HepG2 (cell line): ENCODE measurements around the gene MICB. TPM values are rescaled to one million over a fixed set of nuclear protein-coding genes. Genes with fewer than 3 reads are reported as not detected.

ENCODE experiments used
- MTA1 ChIP-seq: sonication (generic); formaldehyde crosslinking; IDR thresholded peaks from 2 replicates; pipeline ENCODE4 v1.4.0; 2020; ENCODE audit warnings: missing genetic modification reagents, mild to moderate bottlenecking, borderline replicate concordance
- NFYB ChIP-seq: sonication (generic); formaldehyde crosslinking; IDR thresholded peaks from 2 replicates; pipeline ENCODE4 v1.4.0; 2020; ENCODE audit warnings: missing genetic modification reagents
- NR2F1 ChIP-seq, 2 experiments: fragments of 450-650 bp in 1 of 2; formaldehyde crosslinking in 1 of 2; IDR thresholded peaks; 2 replicates each; pipeline versions ENCODE4 v1.5.0 to v1.6.1; 2016 to 2020; ENCODE audit warnings: mild to moderate bottlenecking in 1 of 2, missing compliant biosample characterization in 1 of 2, missing genetic modification reagents in 1 of 2, moderate library complexity in 1 of 2
- POLR2AphosphoS2 ChIP-seq: IDR thresholded peaks from 2 replicates; pipeline ENCODE4 v1.6.1; 2011; ENCODE audit warnings: low read depth, low read length, improper control_type of control experiment
- REPIN1 ChIP-seq: sonication (generic); formaldehyde crosslinking; IDR thresholded peaks from 2 replicates; pipeline ENCODE4 v1.8.0; 2022; ENCODE audit warnings: missing genetic modification reagents, low read depth, mild to moderate bottlenecking, borderline replicate concordance
- ZIK1 ChIP-seq: sonication (generic); formaldehyde crosslinking; IDR thresholded peaks from 2 replicates; pipeline ENCODE4 v1.5.0; 2020; ENCODE audit warnings: mild to moderate bottlenecking, low read depth, missing genetic modification reagents, borderline replicate concordance
- ZNF180 ChIP-seq: sonication (generic); formaldehyde crosslinking; IDR thresholded peaks from 2 replicates; pipeline ENCODE4 v1.4.0; 2020; ENCODE audit warnings: low read depth, missing genetic modification reagents, borderline replicate concordance
- ZNF205 ChIP-seq: IDR thresholded peaks from 2 replicates; pipeline ENCODE4 v1.6.1; 2018; ENCODE audit warnings: missing biosample characterization, missing genetic modification reagents
- ZNF282 ChIP-seq: fragments of 450-650 bp; IDR thresholded peaks from 2 replicates; pipeline ENCODE4 v1.6.1; 2018; ENCODE audit not compliant: partially characterized antibody
- ZNF550 ChIP-seq: sonication (generic); formaldehyde crosslinking; IDR thresholded peaks from 2 replicates; pipeline ENCODE4 v1.4.0; 2020; ENCODE audit warnings: mild to moderate bottlenecking, missing genetic modification reagents, borderline replicate concordance
- ZNF670 ChIP-seq: sonication (generic); formaldehyde crosslinking; IDR thresholded peaks from 2 replicates; pipeline ENCODE4 v1.8.0; 2022; ENCODE audit warnings: mild to moderate bottlenecking, missing genetic modification reagents, borderline replicate concordance
- polyA plus RNA-seq, 8 experiments: library from polyadenylated mRNA; depleted of rRNA in 3 of 8; stranded (reverse) in 7 of 8; unstranded in 1 of 8; fragments of >200 nt; fragmentation: Illumina TruSeq in 4 of 8; extraction: Trizol in 4 of 8; gene quantifications; 2 replicates each; pipeline versions ENCODE4 v1.2.1 to v1.2.3, GENCODE V29; 2011 to 2016; ENCODE audit warnings: low read depth in 4 of 8, missing spikeins in 1 of 8, mixed read lengths in 1 of 8; ENCODE audit not compliant: insufficient read depth in 1 of 8
- total RNA-seq, 5 experiments: library from RNA; depleted of rRNA; stranded (reverse); fragments of >200 nt; fragmentation: Illumina TruSeq; extraction: Trizol; gene quantifications; 2 replicates each; pipeline ENCODE4 v1.2.3, GENCODE V29; 2016; ENCODE audit warnings: low read depth in 1 of 5
- TF ChIP-seq, protein P1 (sequence below): sonication (generic); formaldehyde crosslinking; IDR thresholded peaks from 2 replicates; pipeline ENCODE4 v1.5.0; 2020; ENCODE audit warnings: mild to moderate bottlenecking, missing genetic modification reagents, borderline replicate concordance
- TF ChIP-seq, protein P2 (sequence below): sonication (generic); formaldehyde crosslinking; IDR thresholded peaks from 2 replicates; pipeline ENCODE4 v1.8.1; 2022; ENCODE audit warnings: low read depth, mild to moderate bottlenecking, missing genetic modification reagents
- TF ChIP-seq, protein P3 (sequence below): sonication (generic); formaldehyde crosslinking; IDR thresholded peaks from 2 replicates; pipeline ENCODE4 v1.5.1; 2020; ENCODE audit warnings: missing genetic modification reagents, mild to moderate bottlenecking, borderline replicate concordance
- TF ChIP-seq, protein P4 (sequence below): sonication (generic); formaldehyde crosslinking; IDR thresholded peaks from 2 replicates; pipeline ENCODE4 v1.8.0; 2022; ENCODE audit warnings: mild to moderate bottlenecking, missing genetic modification reagents, moderate library complexity

The MICB gene
- total and polyA plus RNA-seq, 2 of the 13 experiments (the other 11 are each of a cell fraction or from before 2014, with no cell fraction given): 12.5 to 12.8 TPM

DNA sequence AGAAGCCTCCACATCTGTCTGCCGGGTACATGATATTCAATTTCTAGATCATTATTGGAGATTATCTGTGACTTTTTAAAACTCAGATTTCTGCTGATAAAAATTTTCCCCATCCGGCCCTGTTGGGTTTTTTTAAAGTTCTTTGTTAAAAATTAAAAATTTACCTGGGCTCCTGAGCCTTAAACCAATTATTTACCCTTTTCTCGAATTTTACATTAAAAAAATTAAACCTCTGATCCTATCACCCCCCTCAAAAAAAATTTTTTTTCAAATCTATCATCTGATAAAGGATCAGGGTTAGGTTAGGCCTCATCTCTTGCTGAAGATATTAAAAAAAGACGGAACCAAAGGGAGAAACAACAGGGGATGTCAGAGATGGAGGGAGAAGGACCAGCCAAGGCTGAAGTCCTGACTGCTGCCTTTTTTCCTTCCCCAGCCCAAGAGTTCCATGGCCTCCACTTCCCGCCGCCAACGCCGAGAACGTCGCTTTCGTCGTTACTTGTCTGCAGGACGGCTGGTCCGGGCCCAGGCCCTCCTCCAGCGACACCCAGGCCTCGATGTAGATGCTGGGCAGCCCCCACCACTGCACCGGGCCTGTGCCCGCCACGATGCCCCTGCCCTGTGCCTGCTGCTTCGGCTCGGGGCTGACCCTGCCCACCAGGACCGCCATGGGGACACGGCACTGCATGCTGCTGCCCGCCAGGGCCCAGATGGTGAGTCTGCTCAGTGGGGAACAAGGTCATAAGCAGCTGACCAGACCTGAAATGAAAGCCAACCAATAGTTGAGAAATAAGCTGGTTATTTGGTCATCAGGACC, 50.0 kb downstream of the MICB start (continued):
- TF ChIP-seq, protein P1, sequence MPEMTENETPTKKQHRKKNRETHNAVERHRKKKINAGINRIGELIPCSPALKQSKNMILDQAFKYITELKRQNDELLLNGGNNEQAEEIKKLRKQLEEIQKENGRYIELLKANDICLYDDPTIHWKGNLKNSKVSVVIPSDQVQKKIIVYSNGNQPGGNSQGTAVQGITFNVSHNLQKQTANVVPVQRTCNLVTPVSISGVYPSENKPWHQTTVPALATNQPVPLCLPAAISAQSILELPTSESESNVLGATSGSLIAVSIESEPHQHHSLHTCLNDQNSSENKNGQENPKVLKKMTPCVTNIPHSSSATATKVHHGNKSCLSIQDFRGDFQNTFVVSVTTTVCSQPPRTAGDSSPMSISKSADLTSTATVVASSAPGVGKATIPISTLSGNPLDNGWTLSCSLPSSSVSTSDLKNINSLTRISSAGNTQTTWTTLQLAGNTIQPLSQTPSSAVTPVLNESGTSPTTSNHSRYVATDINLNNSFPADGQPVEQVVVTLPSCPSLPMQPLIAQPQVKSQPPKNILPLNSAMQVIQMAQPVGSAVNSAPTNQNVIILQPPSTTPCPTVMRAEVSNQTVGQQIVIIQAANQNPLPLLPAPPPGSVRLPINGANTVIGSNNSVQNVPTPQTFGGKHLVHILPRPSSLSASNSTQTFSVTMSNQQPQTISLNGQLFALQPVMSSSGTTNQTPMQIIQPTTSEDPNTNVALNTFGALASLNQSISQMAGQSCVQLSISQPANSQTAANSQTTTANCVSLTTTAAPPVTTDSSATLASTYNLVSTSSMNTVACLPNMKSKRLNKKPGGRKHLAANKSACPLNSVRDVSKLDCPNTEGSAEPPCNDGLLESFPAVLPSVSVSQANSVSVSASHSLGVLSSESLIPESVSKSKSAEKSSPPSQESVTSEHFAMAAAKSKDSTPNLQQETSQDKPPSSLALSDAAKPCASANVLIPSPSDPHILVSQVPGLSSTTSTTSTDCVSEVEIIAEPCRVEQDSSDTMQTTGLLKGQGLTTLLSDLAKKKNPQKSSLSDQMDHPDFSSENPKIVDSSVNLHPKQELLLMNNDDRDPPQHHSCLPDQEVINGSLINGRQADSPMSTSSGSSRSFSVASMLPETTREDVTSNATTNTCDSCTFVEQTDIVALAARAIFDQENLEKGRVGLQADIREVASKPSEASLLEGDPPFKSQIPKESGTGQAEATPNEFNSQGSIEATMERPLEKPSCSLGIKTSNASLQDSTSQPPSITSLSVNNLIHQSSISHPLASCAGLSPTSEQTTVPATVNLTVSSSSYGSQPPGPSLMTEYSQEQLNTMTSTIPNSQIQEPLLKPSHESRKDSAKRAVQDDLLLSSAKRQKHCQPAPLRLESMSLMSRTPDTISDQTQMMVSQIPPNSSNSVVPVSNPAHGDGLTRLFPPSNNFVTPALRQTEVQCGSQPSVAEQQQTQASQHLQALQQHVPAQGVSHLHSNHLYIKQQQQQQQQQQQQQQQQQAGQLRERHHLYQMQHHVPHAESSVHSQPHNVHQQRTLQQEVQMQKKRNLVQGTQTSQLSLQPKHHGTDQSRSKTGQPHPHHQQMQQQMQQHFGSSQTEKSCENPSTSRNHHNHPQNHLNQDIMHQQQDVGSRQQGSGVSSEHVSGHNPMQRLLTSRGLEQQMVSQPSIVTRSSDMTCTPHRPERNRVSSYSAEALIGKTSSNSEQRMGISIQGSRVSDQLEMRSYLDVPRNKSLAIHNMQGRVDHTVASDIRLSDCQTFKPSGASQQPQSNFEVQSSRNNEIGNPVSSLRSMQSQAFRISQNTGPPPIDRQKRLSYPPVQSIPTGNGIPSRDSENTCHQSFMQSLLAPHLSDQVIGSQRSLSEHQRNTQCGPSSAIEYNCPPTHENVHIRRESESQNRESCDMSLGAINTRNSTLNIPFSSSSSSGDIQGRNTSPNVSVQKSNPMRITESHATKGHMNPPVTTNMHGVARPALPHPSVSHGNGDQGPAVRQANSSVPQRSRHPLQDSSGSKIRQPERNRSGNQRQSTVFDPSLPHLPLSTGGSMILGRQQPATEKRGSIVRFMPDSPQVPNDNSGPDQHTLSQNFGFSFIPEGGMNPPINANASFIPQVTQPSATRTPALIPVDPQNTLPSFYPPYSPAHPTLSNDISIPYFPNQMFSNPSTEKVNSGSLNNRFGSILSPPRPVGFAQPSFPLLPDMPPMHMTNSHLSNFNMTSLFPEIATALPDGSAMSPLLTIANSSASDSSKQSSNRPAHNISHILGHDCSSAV (CRISPR knock-in tag): no peak
- TF ChIP-seq ZIK1 (CRISPR knock-in tag) (no peak), ZNF550 (0 out of 2 replicates have a peak, but pooled peaks have one; percentile 70), ZNF180 (CRISPR knock-in tag) (no peak), ZNF670 (CRISPR knock-in tag) (no peak), NR2F1 (CRISPR knock-in tag; IDR thresholded peaks at IDR 0.05) (no peak), ZNF205 (no peak), REPIN1 (CRISPR knock-in tag) (no peak), POLR2AphosphoS2 (no peak), MTA1 (peak; percentile 50; the same call in 1 of the 2 replicates), ZNF282 (no peak), NFYB (CRISPR knock-in tag) (no peak)
- TF ChIP-seq, protein P2, sequence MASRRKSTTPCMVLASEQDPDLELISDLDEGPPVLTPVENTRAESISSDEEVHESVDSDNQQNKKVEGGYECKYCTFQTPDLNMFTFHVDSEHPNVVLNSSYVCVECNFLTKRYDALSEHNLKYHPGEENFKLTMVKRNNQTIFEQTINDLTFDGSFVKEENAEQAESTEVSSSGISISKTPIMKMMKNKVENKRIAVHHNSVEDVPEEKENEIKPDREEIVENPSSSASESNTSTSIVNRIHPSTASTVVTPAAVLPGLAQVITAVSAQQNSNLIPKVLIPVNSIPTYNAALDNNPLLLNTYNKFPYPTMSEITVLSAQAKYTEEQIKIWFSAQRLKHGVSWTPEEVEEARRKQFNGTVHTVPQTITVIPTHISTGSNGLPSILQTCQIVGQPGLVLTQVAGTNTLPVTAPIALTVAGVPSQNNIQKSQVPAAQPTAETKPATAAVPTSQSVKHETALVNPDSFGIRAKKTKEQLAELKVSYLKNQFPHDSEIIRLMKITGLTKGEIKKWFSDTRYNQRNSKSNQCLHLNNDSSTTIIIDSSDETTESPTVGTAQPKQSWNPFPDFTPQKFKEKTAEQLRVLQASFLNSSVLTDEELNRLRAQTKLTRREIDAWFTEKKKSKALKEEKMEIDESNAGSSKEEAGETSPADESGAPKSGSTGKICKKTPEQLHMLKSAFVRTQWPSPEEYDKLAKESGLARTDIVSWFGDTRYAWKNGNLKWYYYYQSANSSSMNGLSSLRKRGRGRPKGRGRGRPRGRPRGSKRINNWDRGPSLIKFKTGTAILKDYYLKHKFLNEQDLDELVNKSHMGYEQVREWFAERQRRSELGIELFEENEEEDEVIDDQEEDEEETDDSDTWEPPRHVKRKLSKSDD (CRISPR knock-in tag): peak; percentile 59; the same call in 1 of the 2 replicates
- TF ChIP-seq, protein P3, sequence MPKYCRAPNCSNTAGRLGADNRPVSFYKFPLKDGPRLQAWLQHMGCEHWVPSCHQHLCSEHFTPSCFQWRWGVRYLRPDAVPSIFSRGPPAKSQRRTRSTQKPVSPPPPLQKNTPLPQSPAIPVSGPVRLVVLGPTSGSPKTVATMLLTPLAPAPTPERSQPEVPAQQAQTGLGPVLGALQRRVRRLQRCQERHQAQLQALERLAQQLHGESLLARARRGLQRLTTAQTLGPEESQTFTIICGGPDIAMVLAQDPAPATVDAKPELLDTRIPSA (CRISPR knock-in tag): no peak
- TF ChIP-seq, protein P4, sequence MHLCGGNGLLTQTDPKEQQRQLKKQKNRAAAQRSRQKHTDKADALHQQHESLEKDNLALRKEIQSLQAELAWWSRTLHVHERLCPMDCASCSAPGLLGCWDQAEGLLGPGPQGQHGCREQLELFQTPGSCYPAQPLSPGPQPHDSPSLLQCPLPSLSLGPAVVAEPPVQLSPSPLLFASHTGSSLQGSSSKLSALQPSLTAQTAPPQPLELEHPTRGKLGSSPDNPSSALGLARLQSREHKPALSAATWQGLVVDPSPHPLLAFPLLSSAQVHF (CRISPR knock-in tag): 0 out of 2 replicates have a peak, but pooled peaks have one; percentile 19
